Measurements from ENCODE around the gene TM9SF1.

Gene TM9SF1

DNA sequence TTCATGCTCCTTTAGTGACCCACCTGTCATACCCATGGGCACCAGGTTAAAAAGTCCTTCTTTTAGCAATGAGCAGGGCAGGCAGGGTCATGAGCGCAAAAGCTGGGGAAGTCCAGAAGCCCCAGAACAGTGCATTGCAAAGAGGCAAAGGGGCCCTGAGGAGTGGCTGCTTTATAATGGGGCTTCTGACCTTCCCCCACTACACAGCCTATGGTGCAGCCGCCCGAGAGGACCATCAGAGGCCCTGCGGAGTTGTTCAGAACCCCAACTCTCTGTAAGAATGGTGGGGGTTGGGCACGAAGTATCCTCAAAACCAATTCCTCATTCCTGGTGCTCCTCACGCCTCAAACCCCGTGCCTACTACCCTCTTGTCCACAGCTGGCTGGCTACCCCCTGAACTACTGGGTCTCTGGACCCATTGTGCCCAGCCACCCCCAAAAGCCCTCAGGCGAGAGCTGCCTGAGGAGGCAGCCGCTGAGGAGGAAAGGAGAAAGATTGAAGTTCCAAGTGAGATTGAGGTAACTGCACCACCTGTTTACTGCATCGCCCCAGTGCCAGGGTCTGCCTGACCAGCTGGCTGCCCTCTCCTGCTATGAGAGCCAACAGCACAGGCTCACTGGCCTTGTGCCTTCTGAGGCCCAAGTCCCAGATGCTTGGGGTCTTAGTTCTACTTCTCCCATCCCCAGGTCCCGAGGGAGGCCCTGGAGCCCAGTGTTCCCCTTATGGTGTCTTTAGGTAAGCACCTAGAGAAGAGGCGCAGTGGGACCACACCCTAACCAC lies 16.7 kb downstream of the TM9SF1 start:
- DNase-seq: no peak

DNA sequence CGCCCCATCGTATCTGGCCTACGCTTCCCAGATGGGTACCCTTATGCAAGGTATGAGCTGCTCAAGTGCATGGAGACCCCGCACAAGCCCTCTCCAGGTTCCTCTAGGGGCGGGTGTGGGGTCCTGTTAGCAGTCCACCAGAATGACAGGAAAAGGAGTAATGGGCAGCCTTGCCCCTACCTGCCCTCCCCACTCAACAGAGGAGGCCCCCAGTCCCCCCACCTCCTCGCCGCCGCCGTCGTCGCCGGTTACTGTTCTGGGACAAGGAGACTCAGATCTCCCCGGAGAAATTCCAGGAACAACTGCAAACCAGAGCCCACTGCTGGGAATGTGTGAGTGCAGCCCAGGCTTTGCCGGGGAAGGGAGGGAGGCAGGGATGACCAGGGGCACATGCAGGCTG lies 17.4 kb downstream of the TM9SF1 start:
- no peak for DNase-seq

DNA sequence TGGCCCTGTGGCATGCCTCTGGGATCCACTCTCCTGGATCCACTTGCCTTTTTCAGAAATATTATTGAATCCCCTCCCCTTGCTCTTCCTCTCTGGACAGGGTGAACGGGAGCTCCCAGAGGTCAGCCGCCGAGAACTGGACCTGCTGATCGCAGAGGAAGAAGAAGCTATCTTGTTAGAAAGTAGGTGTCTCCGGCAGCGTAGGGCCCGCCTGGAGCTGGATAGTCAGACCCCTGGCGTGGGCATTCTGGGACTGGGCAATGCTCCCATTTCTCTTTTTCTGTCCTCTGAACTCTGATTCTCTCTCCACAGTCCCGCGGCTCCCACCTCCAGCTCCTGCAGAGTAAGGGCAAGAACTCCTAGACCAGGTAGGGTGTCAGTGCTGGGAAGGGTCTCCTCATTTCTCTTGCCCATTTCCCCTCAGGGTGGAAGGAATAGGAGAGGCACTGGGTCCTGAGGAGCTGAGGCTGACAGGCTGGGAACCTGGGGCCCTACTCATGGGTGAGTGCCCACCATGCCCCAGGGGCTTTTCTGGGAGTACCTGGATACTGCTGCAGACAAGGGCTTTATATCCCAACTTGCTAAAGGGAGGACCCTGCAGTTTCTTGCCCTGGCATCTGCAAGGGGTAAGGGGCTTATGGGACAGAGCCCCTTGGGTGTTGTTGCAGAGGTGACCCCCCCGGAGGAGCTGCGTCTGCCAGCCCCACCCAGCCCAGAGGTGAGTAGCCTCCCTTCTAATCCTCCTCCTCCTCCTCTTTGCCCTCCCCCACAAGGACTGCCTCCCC lies 18.0 kb downstream of the TM9SF1 start:
- DNase-seq: no peak

DNA sequence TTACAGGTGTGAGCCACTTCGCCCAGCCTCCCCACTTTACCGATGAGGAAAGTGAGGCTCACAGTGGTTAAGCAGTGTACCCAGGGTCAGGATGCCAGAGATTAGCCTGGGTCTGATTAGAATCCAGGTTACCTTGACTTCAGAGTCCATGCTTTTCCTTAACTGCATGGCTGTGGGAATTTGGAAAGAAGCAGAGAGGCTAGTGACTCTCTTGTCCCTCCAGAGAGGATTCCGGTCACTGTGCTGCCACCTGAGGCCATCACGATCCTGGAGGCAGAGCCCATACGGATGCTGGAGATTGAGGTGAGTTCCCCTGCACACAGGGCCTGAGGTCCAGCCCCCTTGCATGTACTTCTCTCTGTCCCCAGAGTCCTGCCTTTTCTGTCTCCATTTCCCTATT lies 18.6 kb downstream of the TM9SF1 start:
- DNase-seq: no peak

DNA sequence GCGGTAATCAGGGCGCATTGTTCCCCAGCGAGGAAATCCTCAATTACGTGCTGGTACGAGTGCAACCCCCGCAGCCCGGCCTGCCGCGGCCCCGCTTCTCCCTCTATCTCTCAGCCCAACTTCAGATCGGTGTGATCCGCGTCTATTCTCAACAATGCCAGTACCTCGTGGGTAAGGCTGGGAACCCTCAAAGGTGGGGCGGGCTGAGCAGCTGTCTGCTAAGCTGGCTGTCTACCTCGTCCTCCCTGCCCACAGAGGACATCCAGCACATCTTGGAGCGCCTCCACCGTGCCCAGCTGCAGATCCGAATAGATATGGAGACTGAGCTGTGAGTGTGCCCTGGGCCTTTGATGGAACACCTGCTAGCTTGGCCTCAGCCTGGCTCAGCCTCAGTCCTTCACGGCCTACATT lies 22.4 kb downstream of the TM9SF1 start:
- no peak for DNase-seq

DNA sequence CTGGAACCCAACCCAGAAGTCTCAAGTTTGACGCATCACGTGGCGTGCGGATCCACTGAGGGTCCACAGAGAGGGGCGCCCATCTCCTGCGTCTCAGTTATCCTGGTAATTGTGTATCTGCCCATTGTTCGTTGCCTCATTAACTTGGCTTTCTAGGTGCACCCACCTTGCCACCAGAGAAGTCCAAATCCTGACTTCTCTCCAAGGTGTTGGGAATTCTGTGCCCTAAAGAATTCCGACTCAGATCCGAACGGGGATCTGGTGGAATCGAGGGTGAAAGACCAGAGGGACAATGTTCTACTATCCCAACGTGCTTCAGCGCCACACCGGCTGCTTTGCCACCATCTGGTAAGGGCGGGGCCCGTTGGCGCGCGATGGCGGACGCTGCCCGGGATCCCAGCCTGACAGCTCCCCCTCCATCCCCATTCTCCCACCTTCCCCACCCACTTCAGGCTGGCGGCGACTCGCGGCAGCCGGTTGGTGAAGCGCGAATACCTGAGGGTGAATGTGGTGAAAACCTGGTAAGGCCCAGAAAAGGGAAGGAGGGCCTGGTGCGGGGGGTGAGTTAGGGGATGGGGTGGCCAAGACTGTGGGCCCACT lies 22.9 kb downstream of the TM9SF1 start:
- peak; percentile 36 for DNase-seq

DNA sequence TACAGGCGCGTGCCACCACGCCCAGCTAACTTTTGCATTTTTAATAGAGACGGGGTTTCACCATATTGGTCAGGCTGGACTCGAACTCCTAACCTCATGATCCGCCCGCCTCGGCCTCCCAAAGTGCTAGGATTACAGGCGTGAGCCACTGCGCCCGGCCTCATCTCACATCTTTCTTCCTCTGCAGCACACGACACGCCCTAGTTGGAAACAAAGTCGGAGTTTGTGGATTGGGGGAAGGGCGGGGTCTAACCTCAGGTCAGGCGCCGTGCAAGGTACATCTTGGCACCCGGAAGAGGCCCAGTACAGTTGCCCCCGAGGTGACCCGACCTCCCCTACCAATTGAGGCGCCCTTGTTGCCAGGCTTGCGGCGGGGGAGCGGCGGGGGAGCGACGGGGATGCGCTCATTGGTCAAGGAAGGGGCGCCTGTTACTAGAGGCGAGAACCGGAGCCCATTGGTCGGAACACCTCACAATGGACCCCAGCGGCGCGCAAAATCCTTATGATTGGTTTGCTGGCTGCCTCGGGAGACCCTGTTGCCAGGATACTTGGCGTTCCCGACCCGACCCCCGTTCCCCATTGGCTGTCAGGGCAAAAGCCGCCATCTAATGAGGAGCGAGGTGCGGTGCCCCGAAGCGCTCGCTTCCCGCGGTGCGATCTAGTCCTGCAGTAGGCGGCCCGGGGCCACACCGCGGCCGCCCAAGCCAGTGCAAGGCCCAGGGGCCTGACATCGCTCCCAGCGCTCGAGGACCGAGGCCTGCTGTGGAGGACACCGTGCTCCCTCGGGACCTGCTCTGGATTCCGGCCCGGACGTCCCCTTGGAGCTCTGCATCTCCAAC lies 23.6 kb downstream of the TM9SF1 start, which contains the start of gene REC8:
REC8 (plus strand) TSS at position 659 of the 839 bp plus-strand sequence. CDS start 473 bp downstream, outside the sequence.
- DNase-seq: peak; percentile 97

DNA sequence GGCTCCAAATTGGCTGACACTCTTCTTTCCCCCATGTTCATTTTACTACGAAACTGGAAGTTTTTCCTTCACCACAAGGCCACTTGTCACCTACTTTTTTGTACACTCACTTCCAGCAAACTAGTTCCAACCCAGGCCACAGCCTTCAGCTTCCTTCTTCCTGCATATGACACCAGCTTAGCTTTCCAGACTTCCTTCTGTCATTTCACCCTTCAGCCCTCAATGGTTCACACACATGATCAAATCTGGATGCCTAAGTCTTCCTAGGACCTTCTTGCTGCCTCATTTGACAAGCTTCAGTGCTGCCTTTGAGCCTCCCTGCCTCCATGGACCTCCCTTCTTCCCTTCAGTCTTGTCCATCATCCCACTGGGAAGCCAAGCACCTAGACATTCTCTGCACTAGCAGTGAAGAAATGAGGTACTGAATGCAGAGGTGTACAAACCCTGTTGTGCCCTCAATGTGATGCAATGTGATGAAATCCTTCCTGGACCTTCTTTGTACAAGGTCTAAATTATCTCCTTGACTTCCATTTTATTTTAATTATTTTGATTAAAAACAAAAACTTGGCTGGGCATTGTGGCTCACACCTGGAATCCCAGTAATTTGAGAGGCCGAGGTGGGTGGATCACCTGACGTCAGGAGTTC lies 27.6 kb downstream of the TM9SF1 start:
- no peak for DNase-seq

DNA sequence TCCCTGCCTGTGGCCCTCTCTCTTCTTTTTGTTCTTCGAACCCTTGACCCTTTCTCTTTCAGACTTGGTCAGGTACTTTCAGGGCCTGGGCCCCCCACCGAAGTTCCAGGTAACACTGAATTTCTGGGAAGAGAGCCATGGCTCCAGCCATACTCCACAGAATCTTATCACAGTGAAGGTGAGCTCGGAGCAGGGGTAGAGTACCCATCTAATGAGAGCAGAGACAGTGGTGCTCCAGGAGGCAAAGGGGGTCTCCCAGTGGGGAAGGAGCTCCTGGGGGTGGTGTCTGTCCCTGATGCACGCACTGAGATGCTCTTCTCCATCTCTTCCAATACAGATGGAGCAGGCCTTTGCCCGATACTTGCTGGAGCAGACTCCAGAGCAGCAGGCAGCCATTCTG lies 29.5 kb downstream of the TM9SF1 start:
- no peak for DNase-seq

DNA sequence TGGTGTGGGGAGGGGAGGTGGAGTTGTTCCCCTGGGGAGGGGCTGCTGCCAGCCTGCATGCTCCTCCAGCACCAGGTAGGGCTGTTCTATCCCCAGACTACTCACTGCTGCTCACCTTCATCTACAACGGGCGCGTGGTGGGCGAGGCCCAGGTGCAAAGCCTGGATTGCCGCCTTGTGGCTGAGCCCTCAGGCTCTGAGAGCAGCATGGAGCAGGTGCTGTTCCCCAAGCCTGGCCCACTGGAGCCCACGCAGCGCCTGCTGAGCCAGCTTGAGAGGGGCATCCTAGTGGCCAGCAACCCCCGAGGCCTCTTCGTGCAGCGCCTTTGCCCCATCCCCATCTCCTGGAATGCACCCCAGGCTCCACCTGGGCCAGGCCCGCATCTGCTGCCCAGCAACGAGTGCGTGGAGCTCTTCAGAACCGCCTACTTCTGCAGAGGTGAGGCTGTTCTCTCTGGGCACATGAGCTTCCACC lies 30.7 kb downstream of the TM9SF1 start:
- DNase-seq: no peak

DNA sequence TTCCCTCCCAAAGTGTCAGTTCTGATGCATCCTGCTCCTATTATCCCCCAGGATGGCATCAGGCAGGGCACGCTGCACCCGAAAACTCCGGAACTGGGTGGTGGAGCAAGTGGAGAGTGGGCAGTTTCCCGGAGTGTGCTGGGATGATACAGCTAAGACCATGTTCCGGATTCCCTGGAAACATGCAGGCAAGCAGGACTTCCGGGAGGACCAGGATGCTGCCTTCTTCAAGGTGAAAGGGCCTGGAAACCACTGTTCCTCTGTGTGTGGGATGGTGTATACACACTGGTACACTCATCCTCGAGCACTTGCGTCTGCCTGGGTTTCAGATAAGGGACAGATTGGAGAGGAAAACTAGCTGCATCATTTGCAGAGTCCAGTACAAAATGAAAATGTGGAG lies 33.1 kb downstream of the TM9SF1 start:
- no peak for DNase-seq

DNA sequence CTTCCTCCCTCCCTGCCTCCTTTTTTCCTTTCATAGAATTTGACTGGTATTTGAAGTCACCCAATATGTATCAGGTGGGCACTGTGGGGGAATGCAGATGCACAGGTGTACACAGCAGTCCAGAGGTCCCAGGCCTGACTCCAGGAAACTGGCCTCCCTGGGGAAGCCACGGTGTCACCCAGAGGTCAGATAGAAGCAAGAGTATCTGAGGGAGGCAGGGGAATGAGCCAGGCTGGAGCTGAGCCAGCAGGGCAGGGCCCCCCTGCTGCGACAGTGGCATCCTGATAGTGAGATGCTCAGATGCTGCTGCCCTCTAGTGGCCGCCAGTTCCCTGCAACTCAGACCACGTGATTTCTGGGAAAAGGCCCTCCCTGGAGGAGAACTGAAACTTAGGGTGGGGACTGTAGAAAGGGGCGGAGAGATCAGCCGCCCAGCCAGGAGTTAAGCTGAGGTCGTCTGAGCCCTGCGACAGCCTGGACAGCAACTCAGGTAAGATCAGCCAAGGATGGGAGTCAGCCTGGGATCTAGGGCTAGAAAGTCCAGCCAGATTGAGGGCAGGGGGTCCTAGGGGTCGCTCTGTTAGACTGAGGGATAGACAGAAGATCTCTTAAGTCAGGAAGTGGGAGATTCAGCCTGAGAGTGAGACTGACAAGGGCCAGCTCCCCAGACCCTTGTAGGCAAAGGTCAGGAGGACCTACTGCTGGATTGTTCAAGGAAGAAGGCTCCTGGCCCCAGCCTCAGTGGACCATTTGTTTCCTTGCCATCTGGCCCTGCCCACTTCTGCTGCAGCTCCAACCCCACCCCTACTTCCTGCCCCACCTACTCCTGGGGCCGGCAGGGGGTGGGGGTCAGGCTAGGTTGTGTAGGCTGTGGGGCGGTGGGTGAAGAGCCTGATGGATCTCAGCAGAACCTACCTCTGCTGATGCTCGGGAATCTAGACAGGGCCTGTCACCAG lies 34.1 kb downstream of the TM9SF1 start, which contains the start of gene IRF9:
IRF9 (plus strand) TSS at position 416 of the 955 bp plus-strand sequence. CDS start 880 bp downstream, outside the sequence.
- peak; percentile 98 for DNase-seq

DNA sequence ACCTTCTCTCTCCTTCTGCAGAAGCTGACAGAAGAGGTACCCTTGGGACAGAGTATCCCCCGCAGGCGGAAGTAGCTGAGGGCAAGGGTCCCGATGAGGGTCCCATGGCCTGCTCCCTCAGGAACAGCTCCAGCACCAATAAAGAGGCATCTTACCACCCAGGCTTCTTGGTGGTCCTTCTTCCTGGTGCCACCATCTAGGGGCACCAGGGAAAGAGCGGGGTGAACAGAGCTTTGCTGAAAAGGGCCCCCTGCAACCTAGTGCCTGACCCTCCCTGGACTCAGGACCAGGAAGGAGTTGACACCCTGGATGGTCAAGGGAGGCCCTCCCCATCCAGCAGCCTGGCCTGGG lies 34.8 kb downstream of the TM9SF1 start:
- no peak for DNase-seq

DNA sequence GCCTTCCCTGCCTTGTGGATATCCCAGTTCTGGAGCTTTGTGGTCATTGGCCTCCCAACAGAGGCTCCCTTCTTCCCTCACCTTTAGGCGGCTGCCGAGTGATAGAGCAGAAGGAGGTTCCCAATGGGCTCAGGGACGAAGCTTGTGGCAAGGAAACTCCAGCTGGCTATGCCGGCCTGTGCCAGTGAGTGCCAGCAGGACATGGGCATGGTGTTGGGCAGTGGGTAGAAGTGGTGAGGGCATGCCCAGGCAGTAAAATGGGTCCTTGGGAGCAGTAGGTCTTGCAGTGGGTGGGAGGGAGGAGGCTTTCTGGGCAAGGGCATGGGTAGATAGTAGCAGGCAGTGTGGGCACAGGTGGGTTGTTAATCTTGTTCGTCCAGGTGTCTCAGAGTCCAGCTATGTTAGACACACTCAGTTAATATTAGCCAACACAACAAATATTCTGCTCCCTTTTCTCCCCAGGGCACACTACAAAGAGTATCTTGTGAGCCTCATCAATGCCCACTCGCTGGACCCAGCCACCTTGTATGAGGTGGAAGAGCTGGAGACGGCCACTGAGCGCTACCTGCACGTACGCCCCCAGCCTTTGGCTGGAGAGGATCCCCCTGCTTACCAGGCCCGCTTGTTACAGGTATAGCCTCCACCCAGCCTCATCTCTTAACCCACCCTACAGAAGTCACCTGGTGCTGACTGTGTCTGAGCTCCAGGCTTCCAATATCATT lies 35.3 kb downstream of the TM9SF1 start:
- DNase-seq: no peak

DNA sequence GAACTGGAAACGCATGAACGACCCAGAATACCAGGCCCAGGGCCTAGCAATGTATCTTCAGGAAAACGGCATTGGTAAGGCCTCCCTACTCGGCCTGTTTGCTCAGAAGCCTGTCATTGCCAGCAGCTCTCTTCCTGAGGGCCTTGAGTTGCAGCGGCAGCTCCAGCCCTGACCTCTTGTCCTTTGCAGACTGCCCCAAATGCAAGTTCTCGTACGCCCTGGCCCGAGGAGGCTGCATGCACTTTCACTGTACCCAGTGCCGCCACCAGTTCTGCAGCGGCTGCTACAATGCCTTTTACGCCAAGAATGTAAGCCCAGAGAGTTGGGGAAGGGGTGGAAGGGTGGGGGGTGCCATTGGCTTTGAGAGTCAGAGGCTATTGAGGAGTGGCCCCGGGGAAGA lies 37.9 kb downstream of the TM9SF1 start:
- DNase-seq: no peak

DNA sequence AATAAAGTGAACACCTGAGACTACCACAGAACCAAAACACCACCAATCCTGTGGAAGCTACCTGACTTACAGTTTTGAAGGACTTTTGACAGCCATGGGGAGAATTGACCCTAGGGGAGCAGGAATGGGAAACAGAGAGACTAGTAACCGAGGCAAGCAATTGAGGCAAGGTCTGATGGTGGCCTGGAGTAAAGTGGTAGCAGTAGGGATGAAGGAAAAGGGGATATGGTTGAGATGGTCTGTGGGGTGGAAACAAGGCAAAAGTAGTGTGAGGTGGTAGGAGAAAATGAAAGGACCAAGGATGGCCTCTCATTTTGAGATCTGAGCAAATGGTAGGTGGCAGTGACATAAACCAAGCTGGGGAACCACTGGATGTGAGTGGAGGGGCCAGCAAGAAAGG lies 38.4 kb downstream of the TM9SF1 start:
- DNase-seq: no peak

DNA sequence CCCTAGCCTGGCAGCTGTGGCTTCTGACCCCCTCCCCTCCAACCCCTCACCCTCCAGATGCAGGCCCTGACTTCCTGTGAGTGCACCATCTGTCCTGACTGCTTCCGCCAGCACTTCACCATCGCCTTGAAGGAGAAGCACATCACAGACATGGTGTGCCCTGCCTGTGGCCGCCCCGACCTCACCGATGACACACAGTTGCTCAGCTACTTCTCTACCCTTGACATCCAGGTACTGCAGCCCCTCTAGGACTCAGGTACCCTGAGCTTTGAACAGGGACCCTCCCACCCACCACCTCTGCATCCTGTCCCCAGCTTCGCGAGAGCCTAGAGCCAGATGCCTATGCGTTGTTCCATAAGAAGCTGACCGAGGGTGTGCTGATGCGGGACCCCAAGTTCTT lies 40.1 kb downstream of the TM9SF1 start:
- DNase-seq: no peak

DNA sequence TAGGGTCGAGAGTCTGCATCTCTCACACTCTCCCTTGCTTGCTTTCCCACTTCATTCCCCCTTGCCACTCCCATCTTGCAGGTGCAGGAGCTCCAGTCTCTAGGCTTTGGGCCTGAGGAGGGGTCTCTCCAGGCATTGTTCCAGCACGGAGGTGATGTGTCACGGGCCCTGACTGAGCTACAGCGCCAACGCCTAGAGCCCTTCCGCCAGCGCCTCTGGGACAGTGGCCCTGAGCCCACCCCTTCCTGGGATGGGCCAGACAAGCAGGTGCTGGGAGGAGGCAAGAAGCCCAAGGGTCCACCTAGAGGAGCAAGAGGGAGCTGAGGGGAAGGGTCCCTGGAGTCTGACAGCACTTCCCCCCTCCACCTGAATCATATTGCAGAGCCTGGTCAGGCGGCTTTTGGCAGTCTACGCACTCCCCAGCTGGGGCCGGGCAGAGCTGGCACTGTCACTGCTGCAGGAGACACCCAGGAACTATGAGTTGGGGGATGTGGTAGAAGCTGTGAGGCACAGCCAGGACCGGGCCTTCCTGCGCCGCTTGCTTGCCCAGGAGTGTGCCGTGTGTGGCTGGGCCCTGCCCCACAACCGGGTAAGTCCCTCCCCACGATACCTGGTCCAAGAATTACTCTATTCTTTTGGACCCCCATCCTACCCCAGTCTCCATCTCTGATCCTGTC lies 43.7 kb downstream of the TM9SF1 start:
- no peak for DNase-seq

DNA sequence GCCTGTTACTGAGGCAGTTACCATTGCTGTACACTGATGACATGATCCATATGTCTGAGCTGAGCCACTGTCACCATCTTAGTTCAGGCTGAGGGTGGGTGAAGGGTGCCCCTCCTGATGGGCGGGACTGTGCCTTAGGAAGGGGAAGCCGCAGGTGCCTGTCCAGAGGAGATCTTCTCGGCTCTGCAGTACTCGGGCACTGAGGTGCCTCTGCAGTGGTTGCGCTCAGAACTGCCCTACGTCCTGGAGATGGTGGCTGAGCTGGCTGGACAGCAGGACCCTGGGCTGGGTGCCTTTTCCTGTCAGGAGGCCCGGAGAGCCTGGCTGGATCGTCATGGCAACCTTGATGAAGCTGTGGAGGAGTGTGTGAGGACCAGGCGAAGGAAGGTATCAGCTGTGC lies 44.2 kb downstream of the TM9SF1 start:
- no peak for DNase-seq

DNA sequence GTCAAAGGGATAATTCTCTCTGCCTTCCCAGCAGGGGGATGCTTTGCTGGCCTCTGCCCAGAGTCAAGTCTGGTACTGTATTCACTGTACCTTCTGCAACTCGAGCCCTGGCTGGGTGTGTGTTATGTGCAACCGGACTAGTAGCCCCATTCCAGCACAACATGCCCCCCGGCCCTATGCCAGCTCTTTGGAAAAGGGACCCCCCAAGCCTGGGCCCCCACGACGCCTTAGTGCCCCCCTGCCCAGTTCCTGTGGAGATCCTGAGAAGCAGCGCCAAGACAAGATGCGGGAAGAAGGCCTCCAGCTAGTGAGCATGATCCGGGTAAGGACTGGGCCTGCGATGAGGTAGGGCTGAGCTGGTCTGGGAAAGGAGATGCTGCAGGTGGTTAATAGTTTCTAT lies 44.7 kb downstream of the TM9SF1 start:
- no peak for DNase-seq

All from hematopoietic multipotent progenitor cell treated with erythropoietin and hydrocortisone succinate and interleukin-3 and kit ligand, for 8 days (in vitro differentiated cells).